ENCODE measurements around the gene MYRF.
A peak's percentile ranks its signal among the peaks of the same experiment; 100 is the strongest.

MYRF gene

GRCh38 chr11:61828379-61828628, 75.9 kb downstream of the MYRF start:
- TF ChIP-seq SCRT2 (tag by site-specific recombination; IDR thresholded peaks at IDR 0.05) (0 out of 2 replicates have a peak, but pooled peaks have one; percentile 41), WT1 (tag by site-specific recombination; IDR thresholded peaks at IDR 0.05) (no peak), ZNF404 (tag by site-specific recombination; IDR thresholded peaks at IDR 0.05) (no peak), KLF10 (tag by site-specific recombination; IDR thresholded peaks at IDR 0.05) (no peak), ZNF473 (tag by site-specific recombination; IDR thresholded peaks at IDR 0.05) (no peak), SP3 (tag by site-specific recombination; IDR thresholded peaks at IDR 0.05) (no peak), ZNF335 (tag by site-specific recombination; conservative IDR thresholded peaks at IDR 0.05) (peak; percentile 55), ZBTB10 (tag by site-specific recombination; IDR thresholded peaks at IDR 0.05) (no peak), ZBTB20 (tag by site-specific recombination; IDR thresholded peaks at IDR 0.05) (peak; percentile 20; the same call in 1 of the 2 replicates), ZBTB8A (tag by site-specific recombination; IDR thresholded peaks at IDR 0.05) (no peak), KLF17 (tag by site-specific recombination; IDR thresholded peaks at IDR 0.05) (peak; percentile 37; the same call in 1 of the 2 replicates)
- Histone ChIP-seq H3K27ac (ENCODE audit: extremely low read depth, low read depth, low read length) (peak overlapping the region; percentile 96), H3K9me3 (ENCODE audit: control insufficient read depth, insufficient read depth, low read depth, low read length) (no peaks in the 10 kb centered on the region), H3K36me3 (ENCODE audit: control insufficient read depth in 2 of 2, insufficient read depth in 1 of 2, low read length in 2 of 2) (no peaks in the 10 kb centered on the region), H3K4me3 (ENCODE audit: low read depth, low read length) (peak overlapping the region; percentile 62), H3K4me1 (ENCODE audit: control insufficient read depth, insufficient read depth, low read length) (peaks cover 10% of the 10 kb centered on the region; the same call in 1 of the 2 replicates)
- POLR2A ChIA-PET, result interaction anchor here (0.8 to 2.1 kb wide), 6 partner anchors 12 to 110 kb away, joined by 3 to 55 read pairs (median 4); partner anchors contain the start of genes FADS1, FEN1 and TMEM258
- CTCF ChIA-PET, result interaction anchor here (0.6 to 3.1 kb wide), 8 partner anchors 9 to 280 kb away, joined by 3 to 13 read pairs (median 4); no protein-coding TSS in a partner anchor

GRCh38 chr11:61828629-61829407, 76.4 kb downstream of the MYRF start:
- POLR2A ChIA-PET, result interaction anchor here (0.7 to 2.1 kb wide), 5 partner anchors 10 to 961 kb away, joined by 3 to 55 read pairs (median 3); partner anchors contain the start of genes FADS1, FEN1 and TMEM258
- H3K36me3 ChIP-seq (ENCODE audit: control insufficient read depth in 2 of 2, insufficient read depth in 1 of 2, low read length in 2 of 2), result no peaks in the 10 kb centered on the region
- no peaks in the 10 kb centered on the region for H3K9me3 ChIP-seq (ENCODE audit: control insufficient read depth, insufficient read depth, low read depth, low read length)
- H3K4me3 ChIP-seq (ENCODE audit: low read depth, low read length), result peak overlapping the region; percentile 62
- CTCF ChIA-PET, result interaction anchor here (0.6 to 3.1 kb wide), 13 partner anchors 8 to 323 kb away, joined by 3 to 13 read pairs (median 4); no protein-coding TSS in a partner anchor
- peaks cover 10% of the 10 kb centered on the region; the same call in 1 of the 2 replicates for H3K4me1 ChIP-seq (ENCODE audit: control insufficient read depth, insufficient read depth, low read length)
- peak overlapping the region; percentile 96 for H3K27ac ChIP-seq (ENCODE audit: extremely low read depth, low read depth, low read length)
- TF ChIP-seq ZNF174 (tag by site-specific recombination; IDR thresholded peaks at IDR 0.05), result no peak
- TF ChIP-seq ZNF610 (tag by site-specific recombination; IDR thresholded peaks at IDR 0.05; ENCODE audit: borderline replicate concordance), result no peak
- TF ChIP-seq YY1 (tag by site-specific recombination; IDR thresholded peaks at IDR 0.05), result 0 out of 2 replicates have a peak, but pooled peaks have one; percentile 59
- no peak for TF ChIP-seq ZNF274 (IDR thresholded peaks at IDR 0.05; ENCODE audit: low read length)
- no peak for TF ChIP-seq ZNF274 (tag by site-specific recombination; IDR thresholded peaks at IDR 0.05; ENCODE audit: borderline replicate concordance)
- no peak for TF ChIP-seq ZNF548 (tag by site-specific recombination; IDR thresholded peaks at IDR 0.05)
- TF ChIP-seq KLF16 (tag by site-specific recombination; IDR thresholded peaks at IDR 0.05), result no peak
- TF ChIP-seq ZNF211 (tag by site-specific recombination; IDR thresholded peaks at IDR 0.05; ENCODE audit: low read depth), result no peak
- TF ChIP-seq ZNF529 (tag by site-specific recombination; IDR thresholded peaks at IDR 0.05; ENCODE audit: insufficient replicate concordance), result no peak
- TF ChIP-seq ZNF26 (tag by site-specific recombination; IDR thresholded peaks at IDR 0.05), result no peak
- TF ChIP-seq ZNF830 (tag by site-specific recombination; IDR thresholded peaks at IDR 0.05; ENCODE audit: low read depth), result no peak
- TF ChIP-seq ZNF701 (tag by site-specific recombination; IDR thresholded peaks at IDR 0.05), result no peak
- TF ChIP-seq ZBTB48 (tag by site-specific recombination; IDR thresholded peaks at IDR 0.05), result no peak
- no peak for TF ChIP-seq TCF7L2 (IDR thresholded peaks at IDR 0.05; ENCODE audit: borderline replicate concordance, low read depth, low read length)
- TF ChIP-seq RBAK (tag by site-specific recombination; IDR thresholded peaks at IDR 0.05), result no peak
- no peak for TF ChIP-seq ZNF704 (tag by site-specific recombination; IDR thresholded peaks at IDR 0.05)
- TF ChIP-seq ZNF707 (tag by site-specific recombination; IDR thresholded peaks at IDR 0.05), result no peak
- TF ChIP-seq ZNF658 (tag by site-specific recombination; IDR thresholded peaks at IDR 0.05), result no peak
- TF ChIP-seq ZBTB7A (tag by site-specific recombination; IDR thresholded peaks at IDR 0.05; ENCODE audit: low read depth), result no peak
- TF ChIP-seq WT1 (tag by site-specific recombination; IDR thresholded peaks at IDR 0.05), result no peak
